GM21367 (cell line): ENCODE results near the gene PTGR3.
"Not testable (repeated sequence)": the region's sequence is repeated elsewhere in the genome, so short reads cannot be mapped to it uniquely, and the experiment has no call there.

ENCODE experiments used
- ATAC-seq: cut with Tn5 transposase; IDR thresholded peaks from one replicate; pipeline ENCODE4 v1.9.1; 2021; ENCODE audit not compliant: unreplicated experiment

Gene PTGR3

DNA sequence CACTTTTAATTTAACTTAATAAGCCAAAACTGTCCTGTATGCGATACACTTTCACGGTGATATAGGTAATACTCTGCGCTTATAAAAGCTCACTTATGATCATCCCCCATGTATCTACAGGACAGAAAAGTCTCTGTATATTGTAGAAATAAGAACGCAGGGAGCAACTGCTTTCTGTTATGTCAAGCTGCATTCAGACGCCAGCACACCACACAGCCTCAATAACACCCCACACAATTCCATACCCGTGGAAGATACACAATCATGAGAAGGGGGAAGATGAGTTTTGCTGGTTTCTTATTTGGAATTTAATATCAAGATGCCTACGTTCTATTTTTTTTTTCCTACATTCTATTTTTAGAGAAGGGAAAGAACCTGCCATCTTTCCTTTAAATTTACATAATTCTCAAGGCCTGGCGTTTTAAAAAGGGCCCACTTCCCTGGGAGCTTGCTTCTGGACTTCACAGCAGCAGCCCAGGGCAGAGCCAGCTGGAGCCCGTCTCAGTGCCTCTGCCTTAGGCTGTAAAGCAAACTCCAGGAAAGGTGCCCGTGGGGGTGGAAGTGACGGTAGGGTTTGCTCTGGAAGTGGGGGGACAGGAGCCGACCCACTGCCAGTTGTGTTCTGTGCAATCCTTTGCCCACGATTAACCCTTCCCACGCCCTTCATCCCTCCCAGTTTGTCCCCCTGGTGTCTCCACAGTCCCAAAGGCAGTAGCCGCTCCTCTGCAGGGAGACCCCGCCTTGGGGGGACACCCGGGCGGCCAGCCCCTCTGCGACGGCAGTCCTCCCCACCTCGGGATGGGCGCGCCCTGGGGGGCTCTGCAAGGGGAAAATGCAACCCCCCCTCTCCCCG is 5.3 kb downstream of the PTGR3 start:
- ATAC-seq: no peak

GRCh38 chr18:75202696-75203365 is 6.1 kb downstream of the PTGR3 start:
- no peak for ATAC-seq

- ATAC-seq: no peak
These were observed 7.4 kb downstream of the PTGR3 start for GRCh38 chr18:75201282-75202270.

DNA sequence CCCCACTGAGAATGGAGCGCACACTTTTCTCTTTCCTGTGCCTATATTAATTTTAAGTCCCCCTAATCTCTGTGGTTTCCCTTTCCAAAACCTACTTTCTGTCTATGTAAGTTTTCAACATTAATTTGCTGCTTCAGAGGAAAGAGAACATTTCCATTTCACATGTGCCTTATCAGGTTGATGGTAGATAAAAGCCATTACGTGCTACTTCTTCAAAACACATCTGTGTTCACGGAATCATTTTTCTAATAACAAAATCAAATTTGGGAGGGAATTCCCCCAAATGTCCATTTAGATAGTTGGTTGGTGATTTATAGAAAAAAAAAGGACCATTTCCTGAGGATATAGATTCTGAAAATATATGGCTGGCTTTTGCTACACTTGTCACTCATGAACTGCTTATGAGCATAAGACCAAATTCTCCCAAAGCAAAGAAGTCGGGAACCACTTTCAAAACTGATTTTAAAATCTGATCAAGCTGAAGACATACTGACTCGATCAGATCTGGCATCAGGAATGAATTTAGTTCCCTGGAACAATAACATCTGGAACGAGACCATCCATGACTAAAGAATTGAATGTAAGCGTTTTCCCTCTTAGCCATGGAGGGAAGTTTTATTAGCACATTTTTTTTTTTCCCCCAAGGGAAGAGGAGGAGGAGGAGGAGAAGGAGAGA is 8.2 kb downstream of the PTGR3 start:
- no peak for ATAC-seq

DNA sequence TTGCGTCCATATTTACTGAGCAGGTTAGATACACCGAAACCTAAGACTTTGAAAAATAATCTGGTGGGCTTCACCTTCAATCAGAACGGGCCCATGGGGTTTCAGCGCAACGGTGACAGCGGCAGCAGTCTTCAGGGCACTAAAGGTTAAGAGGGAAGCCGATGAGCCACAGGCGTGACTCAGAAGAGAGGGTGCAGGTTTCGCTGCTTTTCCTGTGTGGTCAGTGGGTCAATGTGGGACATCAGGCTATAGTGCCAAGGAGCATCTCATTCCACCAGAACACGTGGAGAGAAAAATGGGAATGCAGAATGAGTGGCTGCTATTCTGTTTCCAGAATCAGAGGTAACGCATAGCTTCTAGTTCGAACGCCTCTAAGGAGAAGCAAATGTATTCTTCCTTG is 8.9 kb downstream of the PTGR3 start:
- no peak for ATAC-seq

GRCh38 chr18:75199327-75199726 is 9.6 kb downstream of the PTGR3 start:
- ATAC-seq: no peak

DNA sequence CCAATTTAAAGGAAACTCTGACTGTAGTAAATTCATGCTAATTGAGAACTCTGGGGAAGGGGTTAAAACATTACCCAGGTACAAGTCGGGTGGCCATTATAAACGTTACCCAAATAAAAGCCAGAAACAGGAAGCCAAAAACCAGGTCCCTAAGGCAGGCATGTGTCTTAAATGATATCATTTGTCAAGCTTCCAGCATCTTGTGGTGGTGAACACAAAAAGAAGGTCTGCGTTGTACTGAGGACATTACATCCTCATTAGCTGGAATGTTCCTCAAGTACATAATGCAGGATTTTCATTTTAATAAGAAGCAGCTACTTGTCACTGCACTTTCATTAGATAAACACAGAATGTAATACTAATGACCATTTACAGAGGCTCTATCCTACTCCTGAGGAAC is 10.9 kb downstream of the PTGR3 start:
- ATAC-seq: no peak

DNA sequence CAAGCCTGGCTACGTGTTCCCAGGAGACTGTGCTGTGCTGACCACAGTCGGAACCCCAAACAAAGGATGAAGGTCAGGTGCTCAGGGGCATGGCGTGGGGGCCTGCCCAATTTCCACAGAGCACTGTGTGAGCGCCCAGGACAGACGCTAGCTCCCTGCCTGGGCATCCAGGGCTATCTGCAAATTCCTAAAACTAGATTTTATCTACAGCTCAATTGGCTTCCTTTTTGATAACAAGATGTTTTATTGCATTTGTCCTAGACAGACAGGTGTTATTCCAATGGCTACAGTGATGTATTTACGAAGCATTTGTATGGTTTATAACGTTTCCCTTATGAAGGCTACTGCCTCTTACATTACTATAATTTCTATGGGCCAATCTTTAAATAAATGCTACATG is 16.0 kb downstream of the PTGR3 start:
- no peak for ATAC-seq

DNA sequence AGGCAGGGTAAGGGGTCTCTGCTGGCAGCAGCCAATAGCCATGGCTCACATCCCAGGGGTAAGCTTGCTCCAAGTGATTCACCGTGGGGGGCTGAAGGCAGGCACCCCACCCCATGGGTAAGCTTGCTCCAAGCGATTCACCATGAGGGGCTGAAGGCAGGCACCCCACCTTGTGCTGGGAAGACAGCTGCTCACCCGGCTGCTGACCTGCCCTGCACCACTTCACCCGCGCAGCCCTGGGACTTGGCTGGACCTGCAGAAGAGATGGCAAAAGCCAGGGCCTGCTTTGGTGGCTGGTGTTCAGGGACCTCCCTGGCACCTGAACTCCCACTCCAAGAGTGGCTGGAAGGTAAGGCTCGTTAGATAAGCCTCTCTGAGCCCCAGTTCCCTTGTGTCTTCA is 19.2 kb downstream of the PTGR3 start:
- ATAC-seq: no peak

DNA sequence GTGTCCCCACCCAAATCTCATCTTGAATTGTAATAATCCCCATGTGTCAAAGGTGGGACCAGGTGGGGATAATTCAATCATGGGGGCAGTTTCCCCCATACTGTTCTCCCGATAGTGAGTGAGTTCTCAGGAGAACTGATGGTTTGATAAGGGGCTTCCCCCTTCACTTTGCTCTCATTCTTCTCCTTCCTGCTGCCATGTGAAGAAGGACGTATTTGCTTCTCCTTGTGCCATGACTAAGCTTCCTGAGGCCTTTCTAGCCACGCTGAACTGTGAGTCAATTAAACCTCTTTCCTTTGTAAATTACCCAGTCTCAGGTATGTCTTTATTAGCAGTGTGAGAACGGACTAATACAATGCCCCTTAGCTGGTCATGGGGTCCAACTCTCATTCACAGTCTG is 21.2 kb downstream of the PTGR3 start:
- not testable (repeated sequence) for ATAC-seq

DNA sequence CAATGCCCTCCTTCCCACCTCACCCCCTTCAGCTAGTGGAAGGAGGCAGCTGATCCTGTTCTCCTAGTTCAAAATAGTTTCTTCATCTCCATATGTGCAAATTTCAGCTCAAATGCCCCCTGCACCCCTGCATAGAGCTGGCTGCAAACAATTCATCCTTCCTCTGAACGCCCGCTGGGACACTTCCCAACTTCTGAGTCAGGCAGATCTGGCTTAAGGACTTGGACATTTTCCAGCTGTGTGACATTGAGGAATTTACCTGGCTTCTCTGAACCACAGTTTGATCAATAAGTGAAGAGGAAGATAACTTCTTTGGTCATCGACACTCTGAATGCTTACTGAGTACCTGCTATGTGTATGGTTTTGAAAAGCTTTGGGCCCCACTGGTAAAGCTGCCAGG is 23.5 kb downstream of the PTGR3 start:
- no peak for ATAC-seq

DNA sequence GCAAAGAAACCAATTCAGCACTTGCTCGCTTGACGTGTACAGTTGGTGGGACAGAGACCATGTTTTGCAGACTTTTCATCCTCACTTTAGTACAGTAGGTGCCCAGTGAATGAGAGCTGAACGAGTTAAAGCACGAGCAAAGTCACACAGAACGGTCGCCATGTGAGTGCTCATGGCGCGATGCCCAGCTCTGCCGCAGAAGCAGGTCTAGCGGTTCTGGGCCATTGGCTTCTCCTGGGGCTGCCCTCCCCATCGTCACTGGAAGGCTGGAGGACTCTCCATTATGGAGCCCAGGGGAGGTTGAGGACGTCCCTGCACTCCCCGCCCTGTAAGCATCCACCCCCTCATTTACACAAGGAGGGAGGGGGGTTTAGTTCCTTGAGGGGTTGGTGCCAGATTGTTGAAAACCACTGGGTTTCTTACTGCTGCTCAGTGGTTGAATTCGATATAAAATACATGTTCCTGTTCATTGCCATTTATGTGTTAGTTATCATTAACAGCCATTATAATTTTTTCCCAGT is 24.9 kb downstream of the PTGR3 start:
- no peak for ATAC-seq

- ATAC-seq: no peak
These were observed 25.4 kb downstream of the PTGR3 start for GRCh38 chr18:75183524-75183923.

DNA sequence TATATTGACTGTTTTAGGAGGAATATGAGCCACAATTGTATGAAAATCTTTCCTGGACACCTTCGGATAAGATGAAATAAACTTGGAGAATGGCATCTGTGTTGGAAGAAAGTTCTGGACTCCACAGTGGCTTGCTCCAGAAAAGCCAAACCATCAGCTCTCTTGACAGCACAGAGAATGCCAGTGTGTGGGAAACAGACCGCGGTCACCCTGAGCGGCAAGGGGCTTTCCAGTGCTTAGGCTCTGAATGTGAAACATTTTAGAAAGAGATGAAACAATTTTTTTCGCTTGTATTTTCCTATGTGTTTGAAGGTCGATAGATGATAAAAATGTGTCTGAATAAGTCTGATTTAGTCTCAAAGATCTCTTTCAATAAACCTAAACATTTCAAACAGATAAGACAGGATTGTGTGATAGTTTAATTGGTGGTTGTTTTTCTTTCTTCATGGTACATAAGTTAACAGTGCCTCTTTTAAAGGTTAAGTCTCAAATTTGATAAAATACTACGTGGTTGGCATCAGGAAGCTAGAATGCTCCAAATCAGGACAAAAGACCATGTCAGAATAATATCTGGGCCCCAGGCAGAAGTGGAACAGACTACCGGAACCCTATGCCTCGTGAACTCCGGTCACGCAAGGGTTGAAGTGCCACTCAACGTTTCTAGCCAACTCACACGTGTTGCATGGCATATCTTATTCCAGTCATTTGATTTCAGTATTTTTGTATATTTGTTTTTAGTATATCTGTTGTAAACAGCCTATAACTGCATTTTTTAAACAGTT is 28.9 kb downstream of the PTGR3 start:
- no peak for ATAC-seq

DNA sequence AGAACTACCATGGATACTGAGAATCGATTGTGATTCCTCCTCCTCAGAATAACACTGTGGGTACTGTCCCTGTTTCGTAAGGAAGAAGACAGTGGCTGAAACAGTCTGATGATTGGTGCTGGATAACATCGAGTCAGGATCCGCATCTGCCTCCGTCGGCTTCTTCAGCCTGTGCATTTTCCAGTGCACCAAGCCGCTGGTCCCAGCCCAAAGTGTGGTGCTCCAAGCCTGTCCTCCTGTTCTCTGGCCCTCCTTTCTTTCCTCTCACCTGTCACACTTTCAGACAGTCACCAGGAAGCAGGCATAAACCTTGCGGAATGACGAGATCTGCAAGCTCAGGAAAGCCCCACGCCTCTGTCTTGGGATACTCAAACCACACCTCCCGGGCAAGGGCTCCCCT is 30.6 kb downstream of the PTGR3 start:
- no peak for ATAC-seq

DNA sequence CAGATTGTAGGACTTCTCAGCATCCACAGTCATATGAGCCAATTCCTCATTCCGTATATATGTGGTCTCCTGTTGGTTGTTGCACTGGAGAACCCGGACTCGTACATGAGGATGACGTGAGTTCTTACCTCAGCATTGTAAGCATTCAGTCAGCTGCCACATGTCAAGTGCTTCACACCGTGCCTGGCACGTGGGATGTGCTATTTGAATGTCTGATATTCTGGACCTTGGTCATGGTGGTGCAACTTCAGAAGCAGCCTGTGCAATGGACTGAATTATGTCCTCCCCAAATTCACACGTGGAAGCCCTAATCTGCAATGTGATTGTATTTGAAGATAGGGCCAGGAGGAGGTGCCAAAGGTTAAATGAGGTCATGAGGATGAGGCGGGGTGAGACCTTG is 32.1 kb downstream of the PTGR3 start:
- no peak for ATAC-seq

GRCh38 chr18:75173738-75174137 is 35.2 kb downstream of the PTGR3 start:
- ATAC-seq: no peak

DNA sequence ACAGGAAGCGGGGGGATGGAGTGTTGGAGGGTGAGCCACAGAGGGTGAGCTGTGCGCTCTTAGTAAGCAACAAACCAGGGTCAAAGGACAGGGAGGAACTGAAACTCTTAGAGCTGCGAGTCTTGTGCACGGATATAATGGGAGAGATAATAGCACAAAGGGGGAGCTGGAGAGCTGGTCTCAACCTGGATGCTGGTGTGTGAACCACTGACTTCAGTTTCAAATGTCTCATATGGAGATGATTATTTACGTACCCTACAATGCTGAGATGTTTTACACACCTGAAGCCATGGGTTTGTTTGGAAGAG is 35.9 kb downstream of the PTGR3 start:
- ATAC-seq: peak; percentile 99

DNA sequence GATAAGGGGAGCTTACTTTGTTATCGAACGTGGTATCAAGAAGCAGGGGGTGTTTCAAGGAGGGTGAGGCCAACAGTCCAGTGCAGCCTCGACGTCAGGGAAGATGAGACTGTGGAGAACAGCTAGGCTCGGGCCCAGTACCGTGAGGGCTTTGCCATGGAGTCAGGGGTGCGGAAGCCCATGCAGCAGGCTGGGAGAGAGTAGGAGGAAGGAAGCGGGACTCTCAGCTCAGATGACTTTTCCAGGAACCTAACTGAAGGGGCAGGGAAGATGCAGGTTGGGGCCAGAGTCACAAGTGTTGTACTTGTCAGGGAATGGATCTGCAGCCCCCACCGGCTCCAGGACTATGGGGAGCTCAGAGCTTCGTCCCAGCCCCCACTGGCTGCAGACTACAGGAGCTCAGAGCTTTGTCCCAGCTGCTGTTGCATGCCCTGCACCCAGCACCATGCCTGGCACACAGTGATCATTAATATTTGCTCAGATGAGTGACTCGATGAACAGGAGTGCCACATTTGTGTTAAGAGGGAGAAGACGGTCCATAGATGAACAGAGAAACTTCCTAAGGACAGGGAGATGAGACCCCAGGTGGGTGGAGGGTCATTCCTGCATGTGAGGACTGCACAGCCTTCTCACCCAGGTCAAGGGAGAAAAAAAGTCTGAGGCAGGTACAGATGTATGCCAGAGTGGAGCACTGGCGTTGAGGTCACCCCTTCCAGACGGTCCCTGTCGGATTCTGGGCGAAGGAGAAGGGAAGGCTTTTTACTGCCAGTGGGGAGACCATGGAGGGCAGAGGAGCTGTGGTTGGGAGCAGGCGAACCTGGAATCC is 36.4 kb downstream of the PTGR3 start:
- ATAC-seq: no peak
